ENCODE results near the gene PRELID2.

DNA sequence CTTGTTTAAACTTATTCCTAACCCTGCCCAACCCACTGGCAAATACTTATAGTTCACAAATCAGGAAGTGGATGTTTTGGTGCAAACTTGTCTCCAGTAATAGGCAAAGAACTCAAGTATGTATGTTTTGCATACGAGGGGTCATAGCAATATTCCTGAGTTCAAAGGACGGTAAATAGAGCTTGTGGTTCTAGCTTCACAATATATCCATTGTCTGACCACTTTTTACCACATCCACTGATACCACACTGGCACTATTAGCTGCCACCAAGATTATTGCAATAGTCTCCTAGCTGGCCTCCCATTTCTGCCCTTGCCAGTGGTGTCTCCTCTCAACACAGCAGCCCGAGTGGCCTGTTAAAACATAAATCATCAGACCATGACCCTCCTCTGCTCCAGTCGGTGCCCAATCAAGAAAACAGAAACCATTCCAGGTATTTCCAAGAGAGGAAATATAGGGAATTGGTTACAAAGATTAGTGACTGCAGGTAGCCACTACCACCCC lies 20.7 kb upstream of the PRELID2 start:
- TF ChIP-seq EZH2 (IDR thresholded peaks at IDR 0.05; ENCODE audit: borderline replicate concordance, low read length) = no peak
- TF ChIP-seq, protein P1, sequence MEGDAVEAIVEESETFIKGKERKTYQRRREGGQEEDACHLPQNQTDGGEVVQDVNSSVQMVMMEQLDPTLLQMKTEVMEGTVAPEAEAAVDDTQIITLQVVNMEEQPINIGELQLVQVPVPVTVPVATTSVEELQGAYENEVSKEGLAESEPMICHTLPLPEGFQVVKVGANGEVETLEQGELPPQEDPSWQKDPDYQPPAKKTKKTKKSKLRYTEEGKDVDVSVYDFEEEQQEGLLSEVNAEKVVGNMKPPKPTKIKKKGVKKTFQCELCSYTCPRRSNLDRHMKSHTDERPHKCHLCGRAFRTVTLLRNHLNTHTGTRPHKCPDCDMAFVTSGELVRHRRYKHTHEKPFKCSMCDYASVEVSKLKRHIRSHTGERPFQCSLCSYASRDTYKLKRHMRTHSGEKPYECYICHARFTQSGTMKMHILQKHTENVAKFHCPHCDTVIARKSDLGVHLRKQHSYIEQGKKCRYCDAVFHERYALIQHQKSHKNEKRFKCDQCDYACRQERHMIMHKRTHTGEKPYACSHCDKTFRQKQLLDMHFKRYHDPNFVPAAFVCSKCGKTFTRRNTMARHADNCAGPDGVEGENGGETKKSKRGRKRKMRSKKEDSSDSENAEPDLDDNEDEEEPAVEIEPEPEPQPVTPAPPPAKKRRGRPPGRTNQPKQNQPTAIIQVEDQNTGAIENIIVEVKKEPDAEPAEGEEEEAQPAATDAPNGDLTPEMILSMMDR (conservative IDR thresholded peaks at IDR 0.05 in 1 of 2, IDR thresholded peaks at IDR 0.05 in 1 of 2; ENCODE audit: extremely low read depth in 1 of 2, insufficient read depth in 1 of 2, low read depth in 1 of 2, low read length in 2 of 2) = no peak

All from mammary epithelial cell (primary cell).